DOHH2 (cell line): ENCODE data around the gene TSKS.

ENCODE experiments used
- H3F3A ChIP-seq: fragments of 200-600 bp; sonication (generic), shearing (Covaris generic); 2 replicates; pipeline ENCODE4 v1.6.0; 2016; ENCODE audit warnings: antibody characterized with exemption, mild to moderate bottlenecking; ENCODE audit not compliant: control insufficient read depth, insufficient read depth
- H3K27ac ChIP-seq: fragments of 200-600 bp; sonication (generic); 2 replicates; pipeline ENCODE4 v1.5.1; 2014; ENCODE audit warnings: low read depth, mild to moderate bottlenecking, low read length, moderate library complexity
- H3K27me3 ChIP-seq: fragments of 200-600 bp; sonication (generic); 2 replicates; pipeline ENCODE4 v1.6.1; 2014; ENCODE audit warnings: mild to moderate bottlenecking, low read length, mixed read lengths; ENCODE audit not compliant: control insufficient read depth
- H3K36me3 ChIP-seq: fragments of 200-600 bp; sonication (generic); 2 replicates; pipeline ENCODE4 v1.6.1; 2014; ENCODE audit warnings: mild to moderate bottlenecking, low read length, moderate library complexity, mixed read lengths; ENCODE audit not compliant: control insufficient read depth
- H3K4me1 ChIP-seq: fragments of 200-600 bp; sonication (generic); 2 replicates; pipeline ENCODE4 v1.6.1; 2014; ENCODE audit warnings: mild to moderate bottlenecking, low read length, mixed read lengths; ENCODE audit not compliant: control insufficient read depth
- H3K4me2 ChIP-seq: fragments of 200-600 bp; sonication (generic); 2 replicates; pipeline ENCODE4 v1.6.0; 2014; ENCODE audit warnings: mild to moderate bottlenecking, low read length, moderate library complexity
- H3K4me3 ChIP-seq: fragments of 200-600 bp; sonication (generic); 2 replicates; pipeline ENCODE4 v1.5.1; 2014; ENCODE audit warnings: mild to moderate bottlenecking, low read length, mixed read lengths
- H3K79me2 ChIP-seq: fragments of 200-600 bp; sonication (generic); 2 replicates; pipeline ENCODE4 v1.6.1; 2014; ENCODE audit warnings: mild to moderate bottlenecking, low read length, mixed read lengths; ENCODE audit not compliant: control insufficient read depth
- H3K9me2 ChIP-seq: fragments of 200-600 bp; sonication (generic); replicated peaks from 2 replicates; pipeline ENCODE4 v1.6.1; 2014; ENCODE audit warnings: mild to moderate bottlenecking, low read length, mixed read lengths; ENCODE audit not compliant: control insufficient read depth
- H3K9me3 ChIP-seq: fragments of 200-600 bp; sonication (generic); 2 replicates; pipeline ENCODE4 v1.6.1; 2014; ENCODE audit warnings: antibody characterized with exemption, low read length, mixed read lengths; ENCODE audit not compliant: control insufficient read depth, insufficient read depth
- H4K20me1 ChIP-seq: fragments of 200-600 bp; sonication (generic); 2 replicates; pipeline ENCODE4 v1.6.0; 2014; ENCODE audit warnings: low read depth, mild to moderate bottlenecking, antibody characterized with exemption, low read length, moderate library complexity; ENCODE audit not compliant: control insufficient read depth, insufficient read depth
- EZH2phosphoT487 ChIP-seq: fragments of 200-600 bp; sonication (generic); IDR thresholded peaks from 2 replicates; pipeline ENCODE4 v1.6.1; 2017; ENCODE audit warnings: borderline replicate concordance, mild to moderate bottlenecking, antibody characterized with exemption, low read length, moderate library complexity, mixed read lengths
- TF ChIP-seq, protein P1 (sequence below): fragments of 200-600 bp; sonication (generic); IDR thresholded peaks from one replicate; pipeline ENCODE4 v1.5.1; 2014; ENCODE audit warnings: antibody characterized with exemption, mild to moderate bottlenecking, low read depth, low read length; ENCODE audit not compliant: poor library complexity, severe bottlenecking

TSKS gene

DNA sequence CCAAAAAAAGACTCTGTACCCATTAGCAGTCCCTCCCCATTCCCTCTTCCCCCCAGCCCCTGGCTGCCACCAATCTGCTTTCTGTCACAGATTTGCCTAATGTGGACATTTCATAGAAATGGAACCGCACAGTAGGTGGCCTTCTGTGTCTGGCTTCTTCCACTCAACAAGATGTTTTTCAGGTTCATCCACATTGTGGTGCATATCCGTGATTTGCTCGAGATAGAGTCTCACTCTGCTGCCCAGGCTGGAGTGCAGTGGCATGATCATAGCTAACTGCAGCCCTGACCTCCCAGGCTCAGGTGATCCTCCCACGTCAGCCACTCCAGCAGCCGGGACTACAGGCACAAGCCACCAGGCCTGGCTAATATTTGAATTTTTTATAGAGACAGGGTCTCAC lies 24.6 kb upstream of the TSKS start:
- no peaks in the 10 kb centered on the region for H3K9me3 ChIP-seq
- no peaks in the 10 kb centered on the region for H3K9me2 ChIP-seq
- no peak overlapping the region for H3K4me2 ChIP-seq
- no peak overlapping the region for H3K27ac ChIP-seq
- H3K27me3 ChIP-seq: no peaks in the 10 kb centered on the region
- peaks cover 35% of the 10 kb centered on the region for H3K36me3 ChIP-seq
- no peaks in the 10 kb centered on the region for H4K20me1 ChIP-seq
- H3K79me2 ChIP-seq: no peaks in the 10 kb centered on the region
- TF ChIP-seq, protein P1, sequence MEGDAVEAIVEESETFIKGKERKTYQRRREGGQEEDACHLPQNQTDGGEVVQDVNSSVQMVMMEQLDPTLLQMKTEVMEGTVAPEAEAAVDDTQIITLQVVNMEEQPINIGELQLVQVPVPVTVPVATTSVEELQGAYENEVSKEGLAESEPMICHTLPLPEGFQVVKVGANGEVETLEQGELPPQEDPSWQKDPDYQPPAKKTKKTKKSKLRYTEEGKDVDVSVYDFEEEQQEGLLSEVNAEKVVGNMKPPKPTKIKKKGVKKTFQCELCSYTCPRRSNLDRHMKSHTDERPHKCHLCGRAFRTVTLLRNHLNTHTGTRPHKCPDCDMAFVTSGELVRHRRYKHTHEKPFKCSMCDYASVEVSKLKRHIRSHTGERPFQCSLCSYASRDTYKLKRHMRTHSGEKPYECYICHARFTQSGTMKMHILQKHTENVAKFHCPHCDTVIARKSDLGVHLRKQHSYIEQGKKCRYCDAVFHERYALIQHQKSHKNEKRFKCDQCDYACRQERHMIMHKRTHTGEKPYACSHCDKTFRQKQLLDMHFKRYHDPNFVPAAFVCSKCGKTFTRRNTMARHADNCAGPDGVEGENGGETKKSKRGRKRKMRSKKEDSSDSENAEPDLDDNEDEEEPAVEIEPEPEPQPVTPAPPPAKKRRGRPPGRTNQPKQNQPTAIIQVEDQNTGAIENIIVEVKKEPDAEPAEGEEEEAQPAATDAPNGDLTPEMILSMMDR: no peak
- TF ChIP-seq EZH2phosphoT487: no peak
- no peaks in the 10 kb centered on the region for H3F3A ChIP-seq
- no peaks in the 10 kb centered on the region for H3K4me1 ChIP-seq
- H3K4me3 ChIP-seq: no peak overlapping the region

DNA sequence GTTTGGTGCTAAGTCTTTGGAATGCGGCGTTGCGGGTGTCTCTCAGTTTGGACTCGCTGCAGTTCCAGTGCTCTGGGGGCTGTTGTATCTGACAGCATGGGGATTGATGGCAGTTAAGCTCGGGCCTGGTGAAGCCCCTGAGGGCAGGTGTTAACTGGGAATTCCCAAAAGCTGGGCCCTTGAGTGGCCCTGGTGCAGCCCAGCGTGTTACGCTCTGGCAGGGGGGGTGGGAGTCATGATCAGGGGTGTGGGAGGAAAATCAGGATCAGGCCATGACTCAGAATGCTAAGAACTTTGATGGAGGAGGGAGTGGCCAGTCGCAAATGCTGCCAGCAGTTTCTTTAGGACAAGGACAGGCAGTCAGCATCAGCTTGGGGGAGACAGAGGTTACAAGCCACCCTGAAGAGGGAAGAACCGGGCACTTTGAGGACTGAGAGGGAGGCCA lies 23.3 kb upstream of the TSKS start:
- Histone ChIP-seq H3K79me2 (no peaks in the 10 kb centered on the region), H3K27ac (no peak overlapping the region), H3F3A (no peaks in the 10 kb centered on the region), H3K9me3 (no peaks in the 10 kb centered on the region), H4K20me1 (no peaks in the 10 kb centered on the region), H3K9me2 (no peaks in the 10 kb centered on the region), H3K36me3 (peaks cover 41% of the 10 kb centered on the region), H3K4me3 (no peak overlapping the region), H3K4me1 (no peaks in the 10 kb centered on the region), H3K4me2 (no peak overlapping the region), H3K27me3 (no peaks in the 10 kb centered on the region)
- TF ChIP-seq EZH2phosphoT487: no peak
- TF ChIP-seq, protein P1: no peak

GRCh38 chr19:49782515-49782914 lies 19.4 kb upstream of the TSKS start:
- H3K4me1 ChIP-seq: peaks cover 27% of the 10 kb centered on the region
- H3K27ac ChIP-seq: no peak overlapping the region
- H3K36me3 ChIP-seq: peaks cover 27% of the 10 kb centered on the region
- TF ChIP-seq, protein P1: no peak
- no peak for TF ChIP-seq EZH2phosphoT487
- H3K4me3 ChIP-seq: no peak overlapping the region
- H4K20me1 ChIP-seq: no peaks in the 10 kb centered on the region
- H3K79me2 ChIP-seq: peaks cover 9% of the 10 kb centered on the region
- peaks cover 7% of the 10 kb centered on the region for H3F3A ChIP-seq
- H3K27me3 ChIP-seq: no peaks in the 10 kb centered on the region
- no peaks in the 10 kb centered on the region for H3K9me3 ChIP-seq
- H3K9me2 ChIP-seq: no peaks in the 10 kb centered on the region
- H3K4me2 ChIP-seq: no peak overlapping the region
